ENCODE measurements around the gene MINK1.

DNA sequence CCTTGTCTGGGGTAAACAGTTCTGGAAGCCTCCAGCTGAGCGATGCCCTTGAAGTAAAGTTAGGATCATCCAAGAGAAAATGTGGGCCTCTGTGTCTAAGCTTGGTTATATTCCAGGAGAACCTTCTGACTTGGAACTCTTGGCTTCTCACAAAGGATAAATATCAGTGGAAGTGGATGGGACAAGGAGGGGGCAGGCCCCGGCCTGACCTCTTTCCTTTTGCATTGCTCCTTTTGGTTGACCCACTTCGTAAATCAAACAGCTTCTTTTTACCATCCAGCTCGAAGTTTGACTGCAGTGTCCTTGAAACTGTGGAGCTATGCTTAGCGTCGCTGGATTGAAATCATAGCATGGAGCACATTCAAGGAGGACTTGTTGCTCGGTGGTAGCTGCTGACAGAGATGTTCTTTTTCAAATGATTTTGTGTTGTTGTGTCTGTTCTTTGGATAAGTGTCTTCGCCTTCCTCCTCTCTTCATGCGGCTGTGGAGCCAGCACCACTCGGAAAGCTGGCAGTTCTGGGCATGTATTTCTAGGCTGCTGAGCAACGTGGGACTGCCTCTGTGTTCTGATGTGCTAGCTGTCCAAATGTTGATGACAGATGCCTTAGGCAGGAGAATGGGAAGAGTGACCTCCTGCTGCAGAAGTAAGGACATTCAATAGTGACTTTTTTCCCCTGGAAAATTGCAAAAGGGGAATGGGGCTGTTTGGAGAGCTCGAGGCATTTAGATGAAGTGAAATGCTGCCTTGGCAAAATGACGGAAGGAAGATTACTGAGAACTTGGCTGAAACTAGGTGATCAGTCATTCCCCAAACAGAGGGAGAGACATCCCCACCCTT is 4.5 kb downstream of the MINK1 start:
- TF ChIP-seq, protein P1, sequence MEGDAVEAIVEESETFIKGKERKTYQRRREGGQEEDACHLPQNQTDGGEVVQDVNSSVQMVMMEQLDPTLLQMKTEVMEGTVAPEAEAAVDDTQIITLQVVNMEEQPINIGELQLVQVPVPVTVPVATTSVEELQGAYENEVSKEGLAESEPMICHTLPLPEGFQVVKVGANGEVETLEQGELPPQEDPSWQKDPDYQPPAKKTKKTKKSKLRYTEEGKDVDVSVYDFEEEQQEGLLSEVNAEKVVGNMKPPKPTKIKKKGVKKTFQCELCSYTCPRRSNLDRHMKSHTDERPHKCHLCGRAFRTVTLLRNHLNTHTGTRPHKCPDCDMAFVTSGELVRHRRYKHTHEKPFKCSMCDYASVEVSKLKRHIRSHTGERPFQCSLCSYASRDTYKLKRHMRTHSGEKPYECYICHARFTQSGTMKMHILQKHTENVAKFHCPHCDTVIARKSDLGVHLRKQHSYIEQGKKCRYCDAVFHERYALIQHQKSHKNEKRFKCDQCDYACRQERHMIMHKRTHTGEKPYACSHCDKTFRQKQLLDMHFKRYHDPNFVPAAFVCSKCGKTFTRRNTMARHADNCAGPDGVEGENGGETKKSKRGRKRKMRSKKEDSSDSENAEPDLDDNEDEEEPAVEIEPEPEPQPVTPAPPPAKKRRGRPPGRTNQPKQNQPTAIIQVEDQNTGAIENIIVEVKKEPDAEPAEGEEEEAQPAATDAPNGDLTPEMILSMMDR (conservative IDR thresholded peaks at IDR 0.05; ENCODE audit: low read length), result no peak
- TF ChIP-seq EZH2phosphoT487 (IDR thresholded peaks at IDR 0.05; ENCODE audit: borderline replicate concordance, low read depth, low read length), result no peak
